HCT116 (cell line): Measurements from ENCODE around the gene GALNT7.

Experiments used
- EZH2phosphoT487 ChIP-seq: fragments of 200-600 bp; IDR thresholded peaks from 2 replicates; pipeline ENCODE4 v1.6.1; 2018; ENCODE audit warnings: antibody characterized with exemption, borderline replicate concordance
- POLR2A ChIP-seq: IDR thresholded peaks from 2 replicates; pipeline ENCODE4 v1.7.0; 2011; ENCODE audit warnings: borderline replicate concordance; ENCODE audit not compliant: insufficient read depth, insufficient read length; ENCODE audit errors: extremely low read depth
- POLR2AphosphoS5 ChIP-seq: IDR thresholded peaks from 2 replicates; pipeline ENCODE4 v1.6.1; 2011; ENCODE audit warnings: mild to moderate bottlenecking, low read depth, low read length, moderate library complexity
- RAD21 ChIP-seq: IDR thresholded peaks from 2 replicates; pipeline ENCODE4 v1.6.1; 2012; ENCODE audit warnings: low read depth, mild to moderate bottlenecking
- SIN3A ChIP-seq: IDR thresholded peaks from 2 replicates; pipeline ENCODE4 v1.6.1; 2012; ENCODE audit warnings: low read depth
- YY1 ChIP-seq: IDR thresholded peaks from 2 replicates; pipeline ENCODE4 v1.6.1; 2011; ENCODE audit warnings: low read length, low read depth, moderate library complexity, mild to moderate bottlenecking; ENCODE audit not compliant: insufficient replicate concordance; ENCODE audit errors: extremely low read depth
- TF ChIP-seq, protein P1 (sequence below): IDR thresholded peaks from 2 replicates; pipeline ENCODE4 v1.6.1; 2012; ENCODE audit warnings: low read depth
- TF ChIP-seq, protein P2 (sequence below), 3 experiments: fragments of 200-600 bp in 1 of 3; sonication (generic) in 1 of 3; IDR thresholded peaks in 2 of 3; conservative IDR thresholded peaks in 1 of 3; 2 replicates each; pipeline ENCODE4 v1.5.1; 2012 to 2017; ENCODE audit warnings: low read depth in 2 of 3, low read length in 2 of 3, antibody characterized with exemption in 1 of 3, borderline replicate concordance in 1 of 3, control low read depth in 1 of 3, mild to moderate bottlenecking in 1 of 3, mixed read lengths in 1 of 3, mixed run types in 1 of 3, moderate library complexity in 1 of 3; ENCODE audit not compliant: insufficient read depth in 1 of 3

DNA sequence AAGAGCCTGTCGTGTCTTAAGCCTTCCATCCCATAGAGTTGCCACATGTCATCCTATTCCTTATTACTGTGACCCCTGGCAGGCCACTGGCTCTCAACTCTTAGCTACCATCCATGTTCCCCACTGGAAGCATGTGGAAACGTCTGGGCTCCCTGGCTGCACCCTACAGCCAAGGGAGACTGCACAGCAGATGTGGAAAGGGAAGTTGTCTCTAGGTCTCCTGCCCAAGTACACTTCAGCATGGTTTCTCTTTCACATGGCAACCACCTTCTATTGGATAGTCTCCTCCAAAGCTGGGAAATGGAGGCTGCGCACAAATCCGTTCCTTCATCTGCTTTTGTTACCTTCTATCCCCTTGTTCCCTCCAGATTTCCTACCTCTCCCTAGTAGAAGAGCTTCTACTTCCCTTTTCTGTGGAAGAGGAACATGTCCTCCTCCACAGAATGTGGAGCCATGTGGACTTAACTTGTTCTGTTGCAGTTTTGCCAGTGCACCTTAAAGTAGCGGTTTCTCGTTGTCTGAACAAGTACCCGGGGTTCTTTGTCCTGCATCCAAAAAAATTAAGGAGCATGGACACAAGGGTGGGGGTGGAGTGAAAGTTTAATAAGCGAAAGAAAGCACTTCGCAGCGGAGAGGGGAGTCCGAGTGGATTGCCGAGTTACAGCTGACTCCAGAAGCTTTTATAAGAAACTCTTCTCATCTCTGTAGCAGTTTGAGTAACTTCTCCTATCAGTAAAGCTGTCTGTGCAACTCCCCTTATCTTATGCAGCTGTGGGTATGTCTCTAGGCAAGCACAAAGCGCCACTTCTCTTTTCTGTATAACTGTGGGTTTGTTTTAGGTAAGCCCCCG lies 113.0 kb downstream of the GALNT7 start:
- TF ChIP-seq POLR2A: no peak
- no peak for TF ChIP-seq POLR2AphosphoS5
- TF ChIP-seq, protein P1, sequence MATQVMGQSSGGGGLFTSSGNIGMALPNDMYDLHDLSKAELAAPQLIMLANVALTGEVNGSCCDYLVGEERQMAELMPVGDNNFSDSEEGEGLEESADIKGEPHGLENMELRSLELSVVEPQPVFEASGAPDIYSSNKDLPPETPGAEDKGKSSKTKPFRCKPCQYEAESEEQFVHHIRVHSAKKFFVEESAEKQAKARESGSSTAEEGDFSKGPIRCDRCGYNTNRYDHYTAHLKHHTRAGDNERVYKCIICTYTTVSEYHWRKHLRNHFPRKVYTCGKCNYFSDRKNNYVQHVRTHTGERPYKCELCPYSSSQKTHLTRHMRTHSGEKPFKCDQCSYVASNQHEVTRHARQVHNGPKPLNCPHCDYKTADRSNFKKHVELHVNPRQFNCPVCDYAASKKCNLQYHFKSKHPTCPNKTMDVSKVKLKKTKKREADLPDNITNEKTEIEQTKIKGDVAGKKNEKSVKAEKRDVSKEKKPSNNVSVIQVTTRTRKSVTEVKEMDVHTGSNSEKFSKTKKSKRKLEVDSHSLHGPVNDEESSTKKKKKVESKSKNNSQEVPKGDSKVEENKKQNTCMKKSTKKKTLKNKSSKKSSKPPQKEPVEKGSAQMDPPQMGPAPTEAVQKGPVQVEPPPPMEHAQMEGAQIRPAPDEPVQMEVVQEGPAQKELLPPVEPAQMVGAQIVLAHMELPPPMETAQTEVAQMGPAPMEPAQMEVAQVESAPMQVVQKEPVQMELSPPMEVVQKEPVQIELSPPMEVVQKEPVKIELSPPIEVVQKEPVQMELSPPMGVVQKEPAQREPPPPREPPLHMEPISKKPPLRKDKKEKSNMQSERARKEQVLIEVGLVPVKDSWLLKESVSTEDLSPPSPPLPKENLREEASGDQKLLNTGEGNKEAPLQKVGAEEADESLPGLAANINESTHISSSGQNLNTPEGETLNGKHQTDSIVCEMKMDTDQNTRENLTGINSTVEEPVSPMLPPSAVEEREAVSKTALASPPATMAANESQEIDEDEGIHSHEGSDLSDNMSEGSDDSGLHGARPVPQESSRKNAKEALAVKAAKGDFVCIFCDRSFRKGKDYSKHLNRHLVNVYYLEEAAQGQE: no peak
- TF ChIP-seq, protein P2, sequence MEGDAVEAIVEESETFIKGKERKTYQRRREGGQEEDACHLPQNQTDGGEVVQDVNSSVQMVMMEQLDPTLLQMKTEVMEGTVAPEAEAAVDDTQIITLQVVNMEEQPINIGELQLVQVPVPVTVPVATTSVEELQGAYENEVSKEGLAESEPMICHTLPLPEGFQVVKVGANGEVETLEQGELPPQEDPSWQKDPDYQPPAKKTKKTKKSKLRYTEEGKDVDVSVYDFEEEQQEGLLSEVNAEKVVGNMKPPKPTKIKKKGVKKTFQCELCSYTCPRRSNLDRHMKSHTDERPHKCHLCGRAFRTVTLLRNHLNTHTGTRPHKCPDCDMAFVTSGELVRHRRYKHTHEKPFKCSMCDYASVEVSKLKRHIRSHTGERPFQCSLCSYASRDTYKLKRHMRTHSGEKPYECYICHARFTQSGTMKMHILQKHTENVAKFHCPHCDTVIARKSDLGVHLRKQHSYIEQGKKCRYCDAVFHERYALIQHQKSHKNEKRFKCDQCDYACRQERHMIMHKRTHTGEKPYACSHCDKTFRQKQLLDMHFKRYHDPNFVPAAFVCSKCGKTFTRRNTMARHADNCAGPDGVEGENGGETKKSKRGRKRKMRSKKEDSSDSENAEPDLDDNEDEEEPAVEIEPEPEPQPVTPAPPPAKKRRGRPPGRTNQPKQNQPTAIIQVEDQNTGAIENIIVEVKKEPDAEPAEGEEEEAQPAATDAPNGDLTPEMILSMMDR (IDR thresholded peaks at IDR 0.05 in 2 of 3, conservative IDR thresholded peaks at IDR 0.05 in 1 of 3; ENCODE audit: borderline replicate concordance in 1 of 3, insufficient read depth in 1 of 3, low read depth in 2 of 3, low read length in 2 of 3): no peak
- no peak for TF ChIP-seq RAD21
- no peak for TF ChIP-seq SIN3A
- TF ChIP-seq EZH2phosphoT487: no peak
- TF ChIP-seq YY1: no peak
